H9 (cell line): ENCODE data around the gene ARAP2. TPM values are rescaled to one million over a fixed set of nuclear protein-coding genes. Genes with fewer than 3 reads are reported as not detected.

Source experiments
- DNase-seq: peaks from one replicate; pipeline ENCODE4 v3.0.0-alpha.2; 2017
- H2AFZ ChIP-seq: one replicate; pipeline ENCODE4 v1.6.1; 2013; ENCODE audit warnings: mild to moderate bottlenecking, low read length, control low read depth, moderate library complexity
- H2AK5ac ChIP-seq: 2 replicates; pipeline ENCODE4 v1.6.1; 2013; ENCODE audit warnings: low read length, control low read depth, mixed read lengths; ENCODE audit not compliant: insufficient read length
- H2BK120ac ChIP-seq: one replicate; pipeline ENCODE4 v1.6.1; 2013; ENCODE audit warnings: low read depth, mild to moderate bottlenecking, low read length, control low read depth, inconsistent platforms; ENCODE audit not compliant: poor library complexity, severe bottlenecking
- H2BK12ac ChIP-seq: 2 replicates; pipeline ENCODE4 v1.6.1; 2013; ENCODE audit warnings: low read length, control low read depth, mixed read lengths, low read depth; ENCODE audit not compliant: insufficient read length
- H2BK15ac ChIP-seq: 2 replicates; pipeline ENCODE4 v1.6.1; 2013; ENCODE audit warnings: low read depth, low read length, control low read depth
- H2BK20ac ChIP-seq: one replicate; pipeline ENCODE4 v1.6.1; 2013; ENCODE audit warnings: low read depth, mild to moderate bottlenecking, low read length, control low read depth, inconsistent platforms; ENCODE audit not compliant: poor library complexity, severe bottlenecking
- H2BK5ac ChIP-seq: 2 replicates; pipeline ENCODE4 v1.6.1; 2013; ENCODE audit warnings: low read length, control low read depth, mixed read lengths; ENCODE audit not compliant: insufficient read length
- H3K14ac ChIP-seq: 2 replicates; pipeline ENCODE4 v1.6.1; 2013; ENCODE audit warnings: low read length, control low read depth; ENCODE audit not compliant: insufficient read depth
- H3K18ac ChIP-seq: 2 replicates; pipeline ENCODE4 v1.6.1; 2013; ENCODE audit warnings: low read depth, mild to moderate bottlenecking, mixed read lengths, low read length, control low read depth; ENCODE audit not compliant: insufficient read length
- H3K23ac ChIP-seq: 2 replicates; pipeline ENCODE4 v1.6.1; 2013; ENCODE audit warnings: low read length, control low read depth, mixed read lengths, low read depth; ENCODE audit not compliant: insufficient read length
- H3K23me2 ChIP-seq: 2 replicates; pipeline ENCODE4 v1.6.1; 2013; ENCODE audit warnings: low read depth, mild to moderate bottlenecking, mixed read lengths, low read length, control low read depth; ENCODE audit not compliant: insufficient read length, poor library complexity, severe bottlenecking
- H3K27ac ChIP-seq: 2 replicates; pipeline ENCODE4 v1.5.1; 2013; ENCODE audit warnings: low read length, control low read depth, mixed read lengths, low read depth; ENCODE audit not compliant: insufficient read length
- H3K27me3 ChIP-seq: 2 replicates; pipeline ENCODE4 v1.6.1; 2013; ENCODE audit warnings: low read length, control low read depth, inconsistent platforms; ENCODE audit not compliant: insufficient read depth
- H3K4ac ChIP-seq: 2 replicates; pipeline ENCODE4 v1.6.1; 2013; ENCODE audit warnings: low read depth, mild to moderate bottlenecking, control low read depth, inconsistent platforms, low read length, moderate library complexity
- H3K4me1 ChIP-seq: 2 replicates; pipeline ENCODE4 v1.6.1; 2013; ENCODE audit warnings: low read length, control low read depth, inconsistent platforms; ENCODE audit not compliant: insufficient read depth
- H3K4me2 ChIP-seq: 2 replicates; pipeline ENCODE4 v1.6.1; 2013; ENCODE audit warnings: low read length, control low read depth, mixed read lengths; ENCODE audit not compliant: insufficient read length, insufficient read depth
- H3K56ac ChIP-seq: 2 replicates; pipeline ENCODE4 v1.6.1; 2013; ENCODE audit warnings: low read depth, mild to moderate bottlenecking, mixed read lengths, low read length, control low read depth; ENCODE audit not compliant: insufficient read length
- H3K79me1 ChIP-seq: 2 replicates; pipeline ENCODE4 v1.6.1; 2013; ENCODE audit warnings: low read depth, mild to moderate bottlenecking, moderate library complexity, low read length, control low read depth, inconsistent platforms; ENCODE audit not compliant: insufficient read depth, poor library complexity, severe bottlenecking
- H3K79me2 ChIP-seq: 2 replicates; pipeline ENCODE4 v1.6.1; 2013; ENCODE audit warnings: low read length, control low read depth, inconsistent platforms; ENCODE audit not compliant: insufficient read depth
- H3K9ac ChIP-seq: 2 replicates; pipeline ENCODE4 v1.6.1; 2013; ENCODE audit warnings: low read length, control low read depth, mixed read lengths; ENCODE audit not compliant: insufficient read length; ENCODE audit errors: extremely low read depth
- H3K9me3 ChIP-seq: one replicate; pipeline ENCODE4 v1.6.1; 2013; ENCODE audit warnings: low read depth, low read length, inconsistent platforms; ENCODE audit not compliant: control insufficient read depth
- H3T11ph ChIP-seq: one replicate; pipeline ENCODE4 v1.6.1; 2013; ENCODE audit warnings: mild to moderate bottlenecking, low read length, control low read depth, inconsistent platforms
- H4K20me1 ChIP-seq: one replicate; pipeline ENCODE4 v1.6.1; 2013; ENCODE audit not compliant: control insufficient read depth, insufficient read length, insufficient read depth
- H4K5ac ChIP-seq: 2 replicates; pipeline ENCODE4 v1.6.1; 2013; ENCODE audit warnings: low read depth, mild to moderate bottlenecking, mixed read lengths, low read length, control low read depth; ENCODE audit not compliant: insufficient read length
- H4K8ac ChIP-seq: replicated peaks from 2 replicates; pipeline ENCODE4 v1.6.1; 2013; ENCODE audit warnings: low read length, control low read depth, mixed read lengths, low read depth; ENCODE audit not compliant: insufficient read length
- H4K91ac ChIP-seq: 2 replicates; pipeline ENCODE4 v1.6.1; 2013; ENCODE audit warnings: low read depth, mild to moderate bottlenecking, moderate library complexity, mixed read lengths, low read length, control low read depth; ENCODE audit not compliant: insufficient read length
- H3K27ac Mint-ChIP-seq, 3 experiments: 2 replicates in 2 of 3; 3 replicates in 1 of 3; pipeline ENCODE4 v1.8.0; 2020 to 2021; ENCODE audit warnings: mixed read lengths in 3 of 3, mild to moderate bottlenecking in 1 of 3, moderate library complexity in 1 of 3
- H3K27me3 Mint-ChIP-seq: 2 replicates; pipeline ENCODE4 v1.8.0; 2021; ENCODE audit warnings: low read depth, mild to moderate bottlenecking, moderate library complexity, mixed read lengths
- H3K36me3 Mint-ChIP-seq, 3 experiments: 2 replicates in 2 of 3; 3 replicates in 1 of 3; pipeline ENCODE4 v1.8.0; 2020 to 2021; ENCODE audit warnings: low read depth in 3 of 3, mixed read lengths in 3 of 3; ENCODE audit not compliant: insufficient read depth in 1 of 3
- H3K4me1 Mint-ChIP-seq, 2 experiments: 2 replicates each; pipeline ENCODE4 v1.8.0; 2020; ENCODE audit warnings: mixed read lengths in 2 of 2
- H3K4me3 Mint-ChIP-seq, 2 experiments: 2 replicates in 1 of 2; 3 replicates in 1 of 2; pipeline ENCODE4 v1.8.0; 2020 to 2021; ENCODE audit warnings: mild to moderate bottlenecking in 2 of 2, mixed read lengths in 2 of 2, moderate library complexity in 1 of 2
- H3K9me3 Mint-ChIP-seq, 2 experiments: 2 replicates in 1 of 2; 3 replicates in 1 of 2; pipeline ENCODE4 v1.8.0; 2020; ENCODE audit warnings: mild to moderate bottlenecking in 2 of 2, mixed read lengths in 2 of 2, moderate library complexity in 1 of 2
- CTCF ChIP-seq: fragments of 200-600 bp; sonication (generic); conservative IDR thresholded peaks from 3 replicates; pipeline ENCODE4 v1.8.0; 2021; ENCODE audit warnings: antibody characterized with exemption, mild to moderate bottlenecking
- WGBS: extraction: QIAGEN DNeasy Blood & Tissue Kit; methylation state at CpG from one replicate; pipeline ENCODE4 v1.1.7; 2013; ENCODE audit warnings: missing lambda C conversion rate, low lambda C conversion rate, mixed read lengths; ENCODE audit not compliant: insufficient read length; ENCODE audit errors: extremely low coverage; 5-methylcytosine and 5-hydroxymethylcytosine counted together
- total RNA-seq: library from RNA; stranded (reverse); gene quantifications from 2 replicates; pipeline ENCODE4 v1.2.1, GENCODE V29; 2021

ARAP2 gene
- total RNA-seq, 1 experiment from 2014 or later, result 6.3 TPM

- no peak for TF ChIP-seq CTCF
- no peak for DNase-seq
- Mint-ChIP-seq H3K4me3 (no peak overlapping the region), H3K4me1 (peaks cover 6 to 7% of the 10 kb centered on the region in 2 experiments), H3K9me3 (no peaks in the 10 kb centered on the region), H3K27me3 (no peaks in the 10 kb centered on the region), H3K27ac (no peak overlapping the region; a peak in 1 of 7 replicates), H3K36me3 (no peaks in the 10 kb centered on the region)
- no peaks in the 10 kb centered on the region for H3K79me1 ChIP-seq
- no peak overlapping the region for H2BK120ac ChIP-seq
- H4K8ac ChIP-seq, result no peak overlapping the region
- H3K14ac ChIP-seq, result no peak overlapping the region
- no peak overlapping the region for H3K56ac ChIP-seq
- H2BK15ac ChIP-seq, result no peak overlapping the region
- H3K9ac ChIP-seq, result no peak overlapping the region
- no peak overlapping the region for H2BK20ac ChIP-seq
- H4K91ac ChIP-seq, result no peak overlapping the region
- no peak overlapping the region for H3K18ac ChIP-seq
- H2AFZ ChIP-seq, result no peak overlapping the region
- no peak overlapping the region for H3K4ac ChIP-seq
- no peak overlapping the region for H3T11ph ChIP-seq
- no peak overlapping the region for H2BK5ac ChIP-seq
- no peak overlapping the region for H3K4me2 ChIP-seq
- WGBS, result no CpG with 5 or more reads among the region's 5 CpGs
- H3K79me2 ChIP-seq, result no peaks in the 10 kb centered on the region
- no peaks in the 10 kb centered on the region for H3K23me2 ChIP-seq
- no peaks in the 10 kb centered on the region for H4K20me1 ChIP-seq
- H2BK12ac ChIP-seq, result no peak overlapping the region
- H4K5ac ChIP-seq, result no peak overlapping the region
- H3K27ac ChIP-seq, result no peak overlapping the region
- H2AK5ac ChIP-seq, result no peak overlapping the region
- no peaks in the 10 kb centered on the region for H3K9me3 ChIP-seq
- H3K23ac ChIP-seq, result no peak overlapping the region
- no peaks in the 10 kb centered on the region for H3K4me1 ChIP-seq
- H3K27me3 ChIP-seq, result no peaks in the 10 kb centered on the region
These were observed 25.3 kb upstream of the ARAP2 start for GRCh38 chr4:36269533-36270173.
